Fibroblast of skin of right biceps (primary cell): ENCODE results near the gene FKTN.

Experiments
- DNase-seq: peaks from one replicate; pipeline ENCODE4 v3.0.0-alpha.2; 2013

The FKTN gene

GRCh38 chr9:105636331-105636730, 78.4 kb downstream of the FKTN start:
- no peak for DNase-seq

- DNase-seq, result no peak
Measured at GRCh38 chr9:105637787-105638395, 80.0 kb downstream of the FKTN start.

GRCh38 chr9:105639936-105640335, 82.0 kb downstream of the FKTN start:
- no peak for DNase-seq

GRCh38 chr9:105643795-105644194, 85.9 kb downstream of the FKTN start:
- no peak for DNase-seq

GRCh38 chr9:105646879-105647594, 89.1 kb downstream of the FKTN start:
- no peak for DNase-seq

GRCh38 chr9:105647595-105648349, 89.8 kb downstream of the FKTN start:
- no peak for DNase-seq

- no peak for DNase-seq
Measured at GRCh38 chr9:105651806-105652205, 93.9 kb downstream of the FKTN start.

GRCh38 chr9:105656131-105656921, 98.4 kb downstream of the FKTN start:
- peak; percentile 15 for DNase-seq

GRCh38 chr9:105658351-105658750, 100.4 kb downstream of the FKTN start:
- DNase-seq, result no peak

- DNase-seq, result no peak
Measured at GRCh38 chr9:105661011-105661410, 103.1 kb downstream of the FKTN start.

- no peak for DNase-seq
Measured at GRCh38 chr9:105662184-105663104, 104.5 kb downstream of the FKTN start, which contains the start of gene TAL2. Gene TAL2, plus strand, starts transcription at chr9:105662457. Its CDS starts 40 bp downstream, at chr9:105662497.

GRCh38 chr9:105663914-105664313, 106.0 kb downstream of the FKTN start:
- DNase-seq, result no peak

- no peak for DNase-seq
Measured at GRCh38 chr9:105667867-105668266, 109.9 kb downstream of the FKTN start.

- no peak for DNase-seq
Measured at GRCh38 chr9:105670315-105670714, 112.4 kb downstream of the FKTN start.

GRCh38 chr9:105670775-105671174, 112.8 kb downstream of the FKTN start:
- no peak for DNase-seq

GRCh38 chr9:105672711-105673234, 114.8 kb downstream of the FKTN start:
- DNase-seq, result no peak

- no peak for DNase-seq
Measured at GRCh38 chr9:105673850-105674387, 116.0 kb downstream of the FKTN start.

GRCh38 chr9:105676351-105676923, 118.5 kb downstream of the FKTN start:
- no peak for DNase-seq

GRCh38 chr9:105678163-105678562, 120.2 kb downstream of the FKTN start:
- no peak for DNase-seq

GRCh38 chr9:105678781-105679180, 120.8 kb downstream of the FKTN start:
- no peak for DNase-seq
